MM.1S (cell line): ENCODE data around the gene CACNA1E.

Experiments used
- EZH2 ChIP-seq: fragments of 300-600 bp; sonication (generic); optimal IDR thresholded peaks from 2 replicates; pipeline ENCODE3; 2017; ENCODE audit warnings: low read depth, mild to moderate bottlenecking, antibody characterized with exemption, low read length, mixed read lengths
- EZH2phosphoT487 ChIP-seq: fragments of 300-600 bp; sonication (generic); IDR thresholded peaks from 2 replicates; pipeline ENCODE4 v1.6.1; 2018; ENCODE audit warnings: antibody characterized with exemption, low read length
- TF ChIP-seq, protein P1 (sequence below): fragments of 300-600 bp; sonication (generic); IDR thresholded peaks from 2 replicates; pipeline ENCODE4 v1.5.1; 2016; ENCODE audit warnings: antibody characterized with exemption, low read length, mixed read lengths

DNA sequence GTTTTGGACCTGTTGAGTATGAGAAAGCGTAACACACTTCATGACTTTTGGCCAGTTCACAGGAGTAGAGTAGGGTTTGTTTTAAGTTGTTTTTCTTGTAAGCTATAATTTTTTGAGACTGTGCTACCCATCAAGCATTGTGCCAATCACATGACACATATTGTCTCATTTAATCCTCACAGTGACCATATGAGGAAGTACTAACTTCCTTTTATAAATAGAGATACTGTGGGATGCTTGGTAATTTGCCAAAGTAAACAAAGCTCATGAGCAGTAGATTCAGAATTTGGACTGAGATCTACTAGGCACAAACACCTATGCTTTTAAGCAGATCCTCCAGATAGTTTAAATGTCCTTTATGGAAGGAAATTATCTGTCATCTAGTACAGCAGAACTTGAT, 178.3 kb downstream of the CACNA1E start:
- TF ChIP-seq, protein P1, sequence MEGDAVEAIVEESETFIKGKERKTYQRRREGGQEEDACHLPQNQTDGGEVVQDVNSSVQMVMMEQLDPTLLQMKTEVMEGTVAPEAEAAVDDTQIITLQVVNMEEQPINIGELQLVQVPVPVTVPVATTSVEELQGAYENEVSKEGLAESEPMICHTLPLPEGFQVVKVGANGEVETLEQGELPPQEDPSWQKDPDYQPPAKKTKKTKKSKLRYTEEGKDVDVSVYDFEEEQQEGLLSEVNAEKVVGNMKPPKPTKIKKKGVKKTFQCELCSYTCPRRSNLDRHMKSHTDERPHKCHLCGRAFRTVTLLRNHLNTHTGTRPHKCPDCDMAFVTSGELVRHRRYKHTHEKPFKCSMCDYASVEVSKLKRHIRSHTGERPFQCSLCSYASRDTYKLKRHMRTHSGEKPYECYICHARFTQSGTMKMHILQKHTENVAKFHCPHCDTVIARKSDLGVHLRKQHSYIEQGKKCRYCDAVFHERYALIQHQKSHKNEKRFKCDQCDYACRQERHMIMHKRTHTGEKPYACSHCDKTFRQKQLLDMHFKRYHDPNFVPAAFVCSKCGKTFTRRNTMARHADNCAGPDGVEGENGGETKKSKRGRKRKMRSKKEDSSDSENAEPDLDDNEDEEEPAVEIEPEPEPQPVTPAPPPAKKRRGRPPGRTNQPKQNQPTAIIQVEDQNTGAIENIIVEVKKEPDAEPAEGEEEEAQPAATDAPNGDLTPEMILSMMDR = no peak
- TF ChIP-seq EZH2 = no peak
- TF ChIP-seq EZH2phosphoT487 = no peak
